GM12878 (cell line): ENCODE data around the gene KLHDC2.

Experiments used
- BCLAF1 ChIP-seq: fragments of 450-650 bp; IDR thresholded peaks from 2 replicates; pipeline ENCODE4 v1.6.1; 2017; ENCODE audit warnings: antibody characterized with exemption, mild to moderate bottlenecking, moderate library complexity
- CREB1 ChIP-seq: IDR thresholded peaks from 2 replicates; pipeline ENCODE4 v1.6.1; 2012; ENCODE audit warnings: low read depth, mild to moderate bottlenecking, inconsistent platforms
- CTCF ChIP-seq, 3 experiments: IDR thresholded peaks in 2 of 3; conservative IDR thresholded peaks in 1 of 3; 2 replicates each; pipeline ENCODE4 v1.5.1; 2011; ENCODE audit warnings: low read depth in 3 of 3, low read length in 3 of 3, mild to moderate bottlenecking in 3 of 3, control low read depth in 2 of 3, moderate library complexity in 2 of 3, inconsistent platforms in 1 of 3, mixed read lengths in 1 of 3; ENCODE audit not compliant: control insufficient read depth in 2 of 3, insufficient read depth in 1 of 3; ENCODE audit errors: extremely low read depth in 1 of 3
- EZH2 ChIP-seq: IDR thresholded peaks from 2 replicates; pipeline ENCODE4 v1.6.1; 2012; ENCODE audit warnings: low read depth, mild to moderate bottlenecking, control low read depth, inconsistent platforms, low read length, borderline replicate concordance; ENCODE audit not compliant: control insufficient read depth
- IRF3 ChIP-seq: fragments of 450-650 bp; IDR thresholded peaks from 2 replicates; pipeline ENCODE4 v1.6.1; 2014; ENCODE audit warnings: mild to moderate bottlenecking
- JUNB ChIP-seq: IDR thresholded peaks from 2 replicates; pipeline ENCODE4 v1.6.1; 2016; ENCODE audit warnings: antibody characterized with exemption, mild to moderate bottlenecking
- MTA3 ChIP-seq: IDR thresholded peaks from 2 replicates; pipeline ENCODE4 v1.6.1; 2012; ENCODE audit warnings: low read length, inconsistent platforms, borderline replicate concordance
- MXI1 ChIP-seq: fragments of 150-350 bp; IDR thresholded peaks from 2 replicates; pipeline ENCODE4 v1.6.1; 2011; ENCODE audit warnings: low read depth, mild to moderate bottlenecking, inconsistent platforms, low read length, improper control_type of control experiment
- NFIC ChIP-seq: IDR thresholded peaks from 2 replicates; pipeline ENCODE4 v1.6.1; 2012; ENCODE audit warnings: low read depth, mild to moderate bottlenecking, inconsistent platforms, low read length, moderate library complexity
- PBX3 ChIP-seq: IDR thresholded peaks from 2 replicates; pipeline ENCODE4 v1.6.1; 2011; ENCODE audit warnings: mild to moderate bottlenecking, low read depth, low read length, moderate library complexity; ENCODE audit not compliant: insufficient replicate concordance
- POLR2A ChIP-seq: IDR thresholded peaks from 2 replicates; pipeline ENCODE4 v1.6.1; 2011; ENCODE audit warnings: low read depth, mild to moderate bottlenecking, low read length
- POLR2AphosphoS5 ChIP-seq: IDR thresholded peaks from 2 replicates; pipeline ENCODE4 v1.6.1; 2011; ENCODE audit warnings: mild to moderate bottlenecking, low read length, inconsistent platforms
- REST ChIP-seq: IDR thresholded peaks from 2 replicates; pipeline ENCODE4 v1.6.1; 2012; ENCODE audit warnings: mild to moderate bottlenecking, low read depth, low read length
- SRF ChIP-seq, 2 experiments: IDR thresholded peaks; 2 replicates each; pipeline ENCODE4 v1.6.1; 2011; ENCODE audit warnings: low read depth in 2 of 2, low read length in 2 of 2, mild to moderate bottlenecking in 1 of 2, moderate library complexity in 1 of 2

GRCh38 chr14:49783394-49784014 lies 15.6 kb downstream of the KLHDC2 start:
- no peak for TF ChIP-seq NFIC
- no peak for TF ChIP-seq SRF (IDR thresholded peaks at IDR 0.05; ENCODE audit: low read depth in 2 of 2, low read length in 2 of 2)
- TF ChIP-seq IRF3: no peak
- TF ChIP-seq PBX3: no peak
- TF ChIP-seq CTCF (IDR thresholded peaks at IDR 0.05 in 2 of 3, conservative IDR thresholded peaks at IDR 0.05 in 1 of 3; ENCODE audit: control insufficient read depth in 2 of 3, extremely low read depth in 1 of 3, insufficient read depth in 1 of 3, low read depth in 3 of 3, low read length in 3 of 3): no peak
- no peak for TF ChIP-seq EZH2
- no peak for TF ChIP-seq MXI1
- TF ChIP-seq MTA3: no peak
- no peak for TF ChIP-seq BCLAF1
- no peak for TF ChIP-seq REST
- no peak for TF ChIP-seq JUNB
- no peak for TF ChIP-seq POLR2AphosphoS5
- TF ChIP-seq CREB1: no peak
- no peak for TF ChIP-seq POLR2A
